Keratinocyte (primary cell): ENCODE results near the gene PSMB9. TPM values are rescaled to one million over a fixed set of nuclear protein-coding genes. Genes with fewer than 3 reads are reported as not detected.

Source experiments
- DNase-seq: peaks from one replicate; pipeline ENCODE4 v3.0.0-alpha.2; 2011; ENCODE audit warnings: low read depth, missing footprints, low spot score
- FAIRE-seq: peaks from 2 replicates; lab custom pipeline; 2011; peaks lifted over from hg19 to GRCh38; lab: Jason Lieb, UNC
- H2AFZ ChIP-seq: 2 replicates; pipeline ENCODE4 v1.6.0; 2012; ENCODE audit warnings: low read length, control low read depth, inconsistent platforms; ENCODE audit not compliant: control insufficient read depth
- H3K27ac ChIP-seq: 2 replicates; pipeline ENCODE4 v1.5.1; 2011; ENCODE audit warnings: low read length; ENCODE audit not compliant: control insufficient read depth, insufficient read depth
- H3K27me3 ChIP-seq: 3 replicates; pipeline ENCODE4 v1.6.0; 2011; ENCODE audit warnings: low read length; ENCODE audit not compliant: control insufficient read depth, insufficient read depth; ENCODE audit errors: extremely low read depth
- H3K36me3 ChIP-seq, 2 experiments: 2 replicates in 1 of 2; 3 replicates in 1 of 2; pipeline ENCODE4 v1.5.1; 2011; ENCODE audit warnings: low read length in 2 of 2, mild to moderate bottlenecking in 1 of 2; ENCODE audit not compliant: control insufficient read depth in 2 of 2, insufficient read depth in 2 of 2; ENCODE audit errors: extremely low read depth in 1 of 2
- H3K4me1 ChIP-seq: 3 replicates; pipeline ENCODE4 v1.5.1; 2011; ENCODE audit warnings: low read length; ENCODE audit not compliant: control insufficient read depth, insufficient read depth; ENCODE audit errors: extremely low read depth
- H3K4me2 ChIP-seq: 3 replicates; pipeline ENCODE4 v1.6.0; 2011; ENCODE audit warnings: low read depth, low read length; ENCODE audit not compliant: control insufficient read depth, insufficient read depth; ENCODE audit errors: extremely low read depth
- H3K4me3 ChIP-seq, 3 experiments: fragments of 200-600 bp in 1 of 3; sonication (generic) in 1 of 3; 2 replicates in 2 of 3; 3 replicates in 1 of 3; pipeline ENCODE4 v1.5.1; 2011 to 2016; ENCODE audit warnings: low read length in 3 of 3, mild to moderate bottlenecking in 3 of 3, control low read depth in 2 of 3, inconsistent platforms in 1 of 3, low read depth in 1 of 3, mixed read lengths in 1 of 3, mixed run types in 1 of 3, moderate library complexity in 1 of 3; ENCODE audit not compliant: control insufficient read depth in 2 of 3, insufficient read depth in 2 of 3; ENCODE audit errors: extremely low read depth in 1 of 3
- H3K79me2 ChIP-seq: 2 replicates; pipeline ENCODE4 v1.6.0; 2012; ENCODE audit warnings: low read length; ENCODE audit not compliant: control insufficient read depth, insufficient read depth
- H3K9ac ChIP-seq: 3 replicates; pipeline ENCODE4 v1.6.0; 2011; ENCODE audit warnings: low read length; ENCODE audit not compliant: control insufficient read depth, insufficient read depth; ENCODE audit errors: extremely low read depth
- H3K9me1 ChIP-seq: 3 replicates; pipeline ENCODE4 v1.6.0; 2011; ENCODE audit warnings: low read length; ENCODE audit not compliant: control insufficient read depth, insufficient read depth; ENCODE audit errors: extremely low read depth
- H3K9me3 ChIP-seq: 2 replicates; pipeline ENCODE4 v1.5.1; 2012; ENCODE audit warnings: low read depth, low read length; ENCODE audit not compliant: control insufficient read depth
- H4K20me1 ChIP-seq: 3 replicates; pipeline ENCODE4 v1.6.0; 2011; ENCODE audit warnings: low read length; ENCODE audit not compliant: control insufficient read depth, insufficient read depth; ENCODE audit errors: extremely low read depth
- CTCF ChIP-seq, 3 experiments: IDR thresholded peaks in 1 of 3; conservative IDR thresholded peaks in 1 of 3; optimal IDR thresholded peaks in 1 of 3; 2 replicates in 2 of 3; 3 replicates in 1 of 3; pipeline versions ENCODE3 to v1.5.1; 2011; ENCODE audit warnings: low read length in 3 of 3, mild to moderate bottlenecking in 3 of 3, moderate library complexity in 2 of 3, control low read depth in 1 of 3, inconsistent platforms in 1 of 3; ENCODE audit not compliant: insufficient read depth in 2 of 3; ENCODE audit errors: extremely low read depth in 1 of 3
- EZH2 ChIP-seq: IDR thresholded peaks from one replicate; pipeline ENCODE4 v1.6.1; 2012; ENCODE audit warnings: inconsistent platforms, mild to moderate bottlenecking, low read length, moderate library complexity
- dilution Hi-C: fragments of 300-500 bp; cut with MboI; formaldehyde crosslinking; loops from one replicate; pipeline ENCODE4 v1.7.0; 2020; ENCODE audit warnings: low sequenced_read_pairs; ENCODE audit not compliant: extremely low pct_ligation_motif_present
- polyA plus RNA-seq, 5 experiments: library from polyadenylated mRNA; depleted of rRNA in 3 of 5; stranded (reverse) in 3 of 5; stranded (forward) in 1 of 5; unstranded in 1 of 5; fragments of >200 nt; gene quantifications; 1 replicate in 1 of 5; 2 replicates in 3 of 5; 3 replicates in 1 of 5; pipeline versions ENCODE4 v1.2.1 to v1.2.3, GENCODE V29; 2011 to 2012; ENCODE audit warnings: missing spikeins in 2 of 5, low read depth in 1 of 5, low replicate concordance in 1 of 5

PSMB9 gene
- polyA plus RNA-seq, 1 donor (not counting 4 experiments of a cell fraction or from before 2014, with no cell fraction given) = 25.4 TPM

- no peak overlapping the region for H3K4me2 ChIP-seq
- H3K27me3 ChIP-seq = no peaks in the 10 kb centered on the region
- no peaks in the 10 kb centered on the region for H3K9me3 ChIP-seq
- no peak overlapping the region for H2AFZ ChIP-seq
- DNase-seq = no peak
- H3K4me3 ChIP-seq = no peak overlapping the region
- H3K36me3 ChIP-seq = peaks cover 17 to 23% of the 10 kb centered on the region in 2 experiments
- peak; percentile 76 for FAIRE-seq
- H3K4me1 ChIP-seq = peaks cover 4% of the 10 kb centered on the region
- no peak overlapping the region for H3K9ac ChIP-seq
- dilution Hi-C loops = no loop called here
- H4K20me1 ChIP-seq = no peaks in the 10 kb centered on the region
- no peak for TF ChIP-seq EZH2
- TF ChIP-seq CTCF (optimal IDR thresholded peaks at IDR 0.05 in 1 of 3, IDR thresholded peaks at IDR 0.05 in 1 of 3, conservative IDR thresholded peaks at IDR 0.05 in 1 of 3; ENCODE audit: extremely low read depth in 1 of 3, insufficient read depth in 2 of 3, low read length in 3 of 3) = peak in 2 of 3 experiments; percentile 40 to 42
- H3K9me1 ChIP-seq = no peaks in the 10 kb centered on the region
- H3K27ac ChIP-seq = no peak overlapping the region
- no peaks in the 10 kb centered on the region for H3K79me2 ChIP-seq
Measured at GRCh38 chr6:32825966-32826365, 28.0 kb upstream of the PSMB9 start.

DNA sequence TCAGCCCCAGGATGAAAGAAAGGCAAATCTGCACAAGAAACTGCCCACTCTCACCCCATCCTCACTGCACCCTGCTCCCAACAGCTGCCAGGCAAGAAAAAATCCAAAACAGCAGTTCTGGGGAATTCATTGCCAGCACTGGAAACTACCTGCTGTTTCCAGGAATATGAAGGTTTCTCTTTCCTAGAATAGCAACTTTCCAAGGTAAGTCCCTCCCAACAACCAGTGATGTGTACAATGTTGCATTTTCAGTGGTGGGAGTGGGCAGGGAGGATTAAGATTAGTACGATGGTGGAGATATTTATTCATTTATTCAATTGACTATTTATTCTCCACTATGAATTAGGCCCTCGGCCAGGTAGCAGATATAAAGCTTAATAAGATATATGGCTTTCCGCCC is 27.0 kb upstream of the PSMB9 start:
- H3K27me3 ChIP-seq = no peaks in the 10 kb centered on the region
- no peaks in the 10 kb centered on the region for H3K9me3 ChIP-seq
- dilution Hi-C loops = no loop called here
- no peak overlapping the region for H3K27ac ChIP-seq
- H3K4me3 ChIP-seq = no peak overlapping the region
- no peak for FAIRE-seq
- peaks cover 21 to 31% of the 10 kb centered on the region in 2 experiments for H3K36me3 ChIP-seq
- no peak overlapping the region for H3K4me2 ChIP-seq
- H3K4me1 ChIP-seq = peaks cover 4% of the 10 kb centered on the region
- H3K79me2 ChIP-seq = no peaks in the 10 kb centered on the region
- H2AFZ ChIP-seq = no peak overlapping the region
- no peak overlapping the region for H3K9ac ChIP-seq
- no peak for DNase-seq
- no peak for TF ChIP-seq CTCF (optimal IDR thresholded peaks at IDR 0.05 in 1 of 3, IDR thresholded peaks at IDR 0.05 in 1 of 3, conservative IDR thresholded peaks at IDR 0.05 in 1 of 3; ENCODE audit: extremely low read depth in 1 of 3, insufficient read depth in 2 of 3, low read length in 3 of 3)
- no peak for TF ChIP-seq EZH2
- H3K9me1 ChIP-seq = no peaks in the 10 kb centered on the region
- no peaks in the 10 kb centered on the region for H4K20me1 ChIP-seq
